Astrocyte (in vitro differentiated cells and primary cell): ENCODE data around the gene SBK3. TPM values are rescaled to one million over a fixed set of nuclear protein-coding genes. Genes with fewer than 3 reads are reported as not detected.

Experiments
- DNase-seq: peaks from one replicate; pipeline ENCODE4 v3.0.0-alpha.2; 2010; ENCODE audit warnings: low read depth
- FAIRE-seq: peaks from 2 replicates; lab custom pipeline; 2011; peaks lifted over from hg19 to GRCh38; lab: Jason Lieb, UNC
- H2AFZ ChIP-seq: 2 replicates; pipeline ENCODE4 v1.6.0; 2012; ENCODE audit warnings: low read depth, low read length, inconsistent platforms
- H3K27ac ChIP-seq: 2 replicates; pipeline ENCODE4 v1.5.1; 2011; ENCODE audit warnings: low read depth, low read length, inconsistent platforms
- H3K27me3 ChIP-seq: 2 replicates; pipeline ENCODE4 v1.6.0; 2011; ENCODE audit warnings: low read length, inconsistent platforms; ENCODE audit not compliant: insufficient read depth
- H3K36me3 ChIP-seq: 2 replicates; pipeline ENCODE4 v1.5.1; 2011; ENCODE audit warnings: low read length, inconsistent platforms; ENCODE audit not compliant: insufficient read depth
- H3K4me1 ChIP-seq: 2 replicates; pipeline ENCODE4 v1.5.1; 2011; ENCODE audit warnings: low read length, inconsistent platforms; ENCODE audit not compliant: insufficient read depth
- H3K4me2 ChIP-seq: 2 replicates; pipeline ENCODE4 v1.6.0; 2012; ENCODE audit warnings: low read length, inconsistent platforms
- H3K4me3 ChIP-seq: 2 replicates; pipeline ENCODE4 v1.5.1; 2011; ENCODE audit warnings: low read depth, mild to moderate bottlenecking, low read length, inconsistent platforms; ENCODE audit not compliant: insufficient read depth
- H3K79me2 ChIP-seq: 2 replicates; pipeline ENCODE4 v1.6.0; 2012; ENCODE audit warnings: mild to moderate bottlenecking, low read length, inconsistent platforms; ENCODE audit not compliant: insufficient read depth
- H3K9ac ChIP-seq: 2 replicates; pipeline ENCODE4 v1.6.0; 2012; ENCODE audit warnings: mild to moderate bottlenecking, low read length, inconsistent platforms
- H3K9me3 ChIP-seq: 2 replicates; pipeline ENCODE4 v1.5.1; 2012; ENCODE audit warnings: low read depth, mild to moderate bottlenecking, low read length, inconsistent platforms; ENCODE audit not compliant: insufficient read depth
- H4K20me1 ChIP-seq: 2 replicates; pipeline ENCODE4 v1.6.0; 2012; ENCODE audit warnings: low read length, inconsistent platforms; ENCODE audit not compliant: insufficient read depth
- H3K27ac Mint-ChIP-seq: one replicate; pipeline ENCODE4 v1.8.0; 2021; ENCODE audit warnings: mild to moderate bottlenecking, mixed read lengths; ENCODE audit not compliant: unreplicated experiment
- H3K27me3 Mint-ChIP-seq: one replicate; pipeline ENCODE4 v1.8.0; 2021; ENCODE audit warnings: low read depth, mixed read lengths; ENCODE audit not compliant: unreplicated experiment
- H3K36me3 Mint-ChIP-seq: one replicate; pipeline ENCODE4 v1.8.0; 2021; ENCODE audit warnings: low read depth, mixed read lengths; ENCODE audit not compliant: unreplicated experiment
- H3K4me1 Mint-ChIP-seq: one replicate; pipeline ENCODE4 v1.8.0; 2021; ENCODE audit warnings: low read depth, mixed read lengths; ENCODE audit not compliant: unreplicated experiment
- H3K4me3 Mint-ChIP-seq: one replicate; pipeline ENCODE4 v1.8.0; 2021; ENCODE audit warnings: mild to moderate bottlenecking, moderate library complexity, mixed read lengths; ENCODE audit not compliant: unreplicated experiment
- H3K9me3 Mint-ChIP-seq: one replicate; pipeline ENCODE4 v1.8.0; 2021; ENCODE audit warnings: mild to moderate bottlenecking, mixed read lengths; ENCODE audit not compliant: unreplicated experiment
- EZH2 ChIP-seq: IDR thresholded peaks from 2 replicates; pipeline ENCODE4 v1.6.1; 2012; ENCODE audit warnings: mild to moderate bottlenecking, low read length, inconsistent platforms; ENCODE audit not compliant: insufficient read depth
- total RNA-seq: library from RNA; stranded (reverse); gene quantifications from 2 replicates; pipeline ENCODE4 v1.2.1, GENCODE V29; 2021
- TF ChIP-seq, protein P1 (sequence below): IDR thresholded peaks from 2 replicates; pipeline ENCODE4 v1.5.1; 2011; ENCODE audit warnings: low read depth, mild to moderate bottlenecking, inconsistent platforms, low read length, moderate library complexity; ENCODE audit not compliant: insufficient read depth

Gene SBK3
- total RNA-seq, 1 donor from 2014 or later: 0.91 TPM

DNA sequence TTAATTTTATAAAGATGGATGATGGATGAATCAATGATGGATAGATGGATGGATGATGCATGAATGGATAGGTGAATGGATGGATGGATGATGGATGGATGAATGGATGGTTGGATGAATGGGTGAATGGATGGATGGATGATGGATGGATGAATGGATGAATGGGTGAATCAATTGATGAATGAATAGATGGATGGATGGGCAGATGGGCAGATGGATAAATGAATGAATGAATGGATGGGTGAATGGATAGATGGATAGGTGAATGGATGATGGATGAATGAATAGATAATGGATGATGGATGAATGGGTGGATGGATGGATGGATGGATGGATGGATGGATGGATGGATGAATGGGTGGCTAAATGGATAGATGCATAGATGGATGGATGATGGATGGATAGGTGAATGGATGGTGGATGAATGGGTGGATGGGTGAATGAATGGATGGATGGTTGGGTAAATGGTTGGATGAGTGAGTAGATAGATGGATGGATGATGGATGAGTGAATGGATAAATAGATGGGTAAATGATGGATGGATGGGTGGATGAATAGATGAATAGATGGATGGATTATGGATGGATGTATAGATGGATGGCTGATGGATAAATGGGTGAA is 22.5 kb upstream of the SBK3 start:
- Mint-ChIP-seq H3K4me3 (no peak overlapping the region), H3K4me1 (no peaks in the 10 kb centered on the region), H3K27me3 (peaks cover 9% of the 10 kb centered on the region), H3K27ac (no peak overlapping the region), H3K36me3 (no peaks in the 10 kb centered on the region), H3K9me3 (peaks cover 9% of the 10 kb centered on the region)
- no peaks in the 10 kb centered on the region for H3K9me3 ChIP-seq
- H2AFZ ChIP-seq: no peak overlapping the region
- FAIRE-seq (no peak), DNase-seq (no peak)
- no peaks in the 10 kb centered on the region for H3K27me3 ChIP-seq
- H3K36me3 ChIP-seq: no peaks in the 10 kb centered on the region
- no peak overlapping the region for H3K27ac ChIP-seq
- H3K9ac ChIP-seq: no peak overlapping the region
- no peaks in the 10 kb centered on the region for H3K4me1 ChIP-seq
- no peak overlapping the region for H3K4me3 ChIP-seq
- no peaks in the 10 kb centered on the region for H4K20me1 ChIP-seq
- H3K4me2 ChIP-seq: no peak overlapping the region
- H3K79me2 ChIP-seq: no peaks in the 10 kb centered on the region
- no peak for TF ChIP-seq EZH2
- TF ChIP-seq, protein P1, sequence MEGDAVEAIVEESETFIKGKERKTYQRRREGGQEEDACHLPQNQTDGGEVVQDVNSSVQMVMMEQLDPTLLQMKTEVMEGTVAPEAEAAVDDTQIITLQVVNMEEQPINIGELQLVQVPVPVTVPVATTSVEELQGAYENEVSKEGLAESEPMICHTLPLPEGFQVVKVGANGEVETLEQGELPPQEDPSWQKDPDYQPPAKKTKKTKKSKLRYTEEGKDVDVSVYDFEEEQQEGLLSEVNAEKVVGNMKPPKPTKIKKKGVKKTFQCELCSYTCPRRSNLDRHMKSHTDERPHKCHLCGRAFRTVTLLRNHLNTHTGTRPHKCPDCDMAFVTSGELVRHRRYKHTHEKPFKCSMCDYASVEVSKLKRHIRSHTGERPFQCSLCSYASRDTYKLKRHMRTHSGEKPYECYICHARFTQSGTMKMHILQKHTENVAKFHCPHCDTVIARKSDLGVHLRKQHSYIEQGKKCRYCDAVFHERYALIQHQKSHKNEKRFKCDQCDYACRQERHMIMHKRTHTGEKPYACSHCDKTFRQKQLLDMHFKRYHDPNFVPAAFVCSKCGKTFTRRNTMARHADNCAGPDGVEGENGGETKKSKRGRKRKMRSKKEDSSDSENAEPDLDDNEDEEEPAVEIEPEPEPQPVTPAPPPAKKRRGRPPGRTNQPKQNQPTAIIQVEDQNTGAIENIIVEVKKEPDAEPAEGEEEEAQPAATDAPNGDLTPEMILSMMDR: no peak

DNA sequence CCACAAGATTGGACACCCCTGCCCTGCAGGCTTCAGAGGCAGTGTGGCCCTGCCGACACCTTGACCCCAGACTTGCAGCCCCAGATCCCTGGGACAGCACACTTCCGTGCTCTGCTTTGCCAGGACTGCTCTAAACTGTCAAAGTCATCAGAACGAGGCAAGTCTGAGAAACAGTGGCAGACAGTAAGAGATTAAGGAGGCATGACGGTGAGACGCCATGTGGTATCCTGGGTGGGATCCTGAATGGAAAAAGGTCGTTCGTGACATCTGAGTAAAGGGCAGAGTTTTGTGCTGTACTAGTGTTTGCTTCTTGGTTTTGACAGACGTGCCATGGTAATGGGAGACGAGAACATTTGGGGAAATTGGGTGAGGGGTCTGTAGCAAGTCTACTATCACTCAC is 21.5 kb upstream of the SBK3 start:
- FAIRE-seq: no peak
- H3K4me1 ChIP-seq: no peaks in the 10 kb centered on the region
- TF ChIP-seq EZH2: no peak
- TF ChIP-seq, protein P1: no peak
- H3K27ac ChIP-seq: no peak overlapping the region
- H3K4me2 ChIP-seq: no peak overlapping the region
- no peak overlapping the region for H3K9ac ChIP-seq
- no peak overlapping the region for H3K4me3 Mint-ChIP-seq
- H3K4me1 Mint-ChIP-seq: no peaks in the 10 kb centered on the region
- DNase-seq: no peak
- H3K79me2 ChIP-seq: no peaks in the 10 kb centered on the region
- H3K9me3 Mint-ChIP-seq: peaks cover 9% of the 10 kb centered on the region
- H3K27me3 Mint-ChIP-seq: peaks cover 9% of the 10 kb centered on the region
- no peaks in the 10 kb centered on the region for H3K36me3 ChIP-seq
- no peaks in the 10 kb centered on the region for H3K27me3 ChIP-seq
- no peaks in the 10 kb centered on the region for H3K36me3 Mint-ChIP-seq
- no peaks in the 10 kb centered on the region for H3K9me3 ChIP-seq
- H3K4me3 ChIP-seq: no peak overlapping the region
- no peaks in the 10 kb centered on the region for H4K20me1 ChIP-seq
- no peak overlapping the region for H3K27ac Mint-ChIP-seq
- no peak overlapping the region for H2AFZ ChIP-seq

DNA sequence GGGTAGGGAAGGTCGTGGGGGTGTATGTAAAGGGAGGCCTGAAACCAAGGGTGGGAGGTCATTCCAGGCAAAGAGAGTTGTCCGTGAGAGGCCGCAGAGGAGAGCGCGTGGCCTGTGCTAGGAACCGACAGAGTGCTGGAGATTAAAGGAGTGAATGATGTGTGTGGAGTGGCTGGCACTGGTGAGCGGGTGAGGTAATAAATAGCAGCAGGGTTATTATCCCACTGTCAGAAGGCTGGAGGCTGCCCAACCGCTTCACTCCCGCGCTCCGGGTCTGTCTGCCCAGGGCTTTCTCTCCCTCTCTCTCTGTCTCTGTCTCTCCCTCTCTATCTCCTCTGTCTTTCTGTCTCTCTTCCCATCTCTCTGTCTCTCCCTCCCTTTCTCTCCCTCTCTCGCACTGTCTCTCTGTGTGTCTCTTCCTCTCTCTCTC is 17.9 kb upstream of the SBK3 start:
- H3K9me3 ChIP-seq: no peaks in the 10 kb centered on the region
- Mint-ChIP-seq H3K4me1 (no peaks in the 10 kb centered on the region), H3K27me3 (peaks cover 17% of the 10 kb centered on the region), H3K9me3 (peaks cover 2% of the 10 kb centered on the region), H3K4me3 (no peak overlapping the region), H3K36me3 (no peaks in the 10 kb centered on the region), H3K27ac (no peak overlapping the region)
- H3K9ac ChIP-seq: peak overlapping the region; percentile 18
- no peak overlapping the region for H3K4me3 ChIP-seq
- peak overlapping the region; percentile 60 for H2AFZ ChIP-seq
- H3K4me1 ChIP-seq: no peaks in the 10 kb centered on the region
- no peaks in the 10 kb centered on the region for H3K36me3 ChIP-seq
- no peak overlapping the region for H3K27ac ChIP-seq
- no peaks in the 10 kb centered on the region for H3K27me3 ChIP-seq
- FAIRE-seq (no peak), DNase-seq (peak; percentile 20)
- no peaks in the 10 kb centered on the region for H3K79me2 ChIP-seq
- no peaks in the 10 kb centered on the region for H4K20me1 ChIP-seq
- no peak for TF ChIP-seq EZH2
- TF ChIP-seq, protein P1: no peak
- no peak overlapping the region for H3K4me2 ChIP-seq
